Suppressor macrophage treated with lipopolysaccharide for 1 hour (primary cell): ENCODE results near the gene FAM9C.

Experiments used
- DNase-seq, 3 donors: peaks; one replicate each; pipeline ENCODE4 v3.0.0-alpha.2; 2020 to 2022

The FAM9C gene

GRCh38 chrX:13036896-13037295 lies 7.5 kb downstream of the FAM9C start:
- no peak for DNase-seq

DNA sequence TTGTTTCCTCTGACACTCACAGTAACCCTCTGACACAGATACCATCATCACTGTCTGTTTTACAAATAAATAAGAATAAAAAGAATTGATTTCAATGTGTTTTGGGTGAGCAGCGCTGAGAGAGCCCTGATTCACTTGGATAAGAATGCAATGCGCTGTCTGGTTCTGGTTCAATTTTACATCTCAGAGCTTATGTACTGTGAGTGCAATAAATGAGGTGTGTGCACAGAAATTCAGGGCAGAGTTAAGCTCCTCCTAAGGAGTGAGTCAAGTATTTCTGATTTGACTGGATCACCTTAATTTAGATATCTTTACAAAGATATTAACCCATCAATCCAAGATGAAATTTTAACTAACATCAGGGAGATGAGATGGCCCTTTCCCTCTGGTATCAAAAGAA lies 11.2 kb downstream of the FAM9C start:
- no peak for DNase-seq

- peak; percentile 36 to 67 (median 44) for DNase-seq
Measured at GRCh38 chrX:13029887-13030771, 14.3 kb downstream of the FAM9C start.

DNA sequence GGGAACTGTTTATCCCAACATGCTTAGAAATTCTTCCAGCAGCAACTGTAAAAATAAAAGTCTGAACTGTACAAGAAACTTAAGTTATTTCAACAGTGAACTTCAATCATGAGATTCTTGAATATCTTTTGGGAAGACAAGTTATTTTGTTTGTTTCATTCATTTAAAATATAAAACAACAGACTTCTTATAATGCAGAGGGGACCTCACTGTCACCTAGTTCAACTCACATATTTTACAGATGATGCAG lies 14.9 kb downstream of the FAM9C start:
- no peak for DNase-seq

DNA sequence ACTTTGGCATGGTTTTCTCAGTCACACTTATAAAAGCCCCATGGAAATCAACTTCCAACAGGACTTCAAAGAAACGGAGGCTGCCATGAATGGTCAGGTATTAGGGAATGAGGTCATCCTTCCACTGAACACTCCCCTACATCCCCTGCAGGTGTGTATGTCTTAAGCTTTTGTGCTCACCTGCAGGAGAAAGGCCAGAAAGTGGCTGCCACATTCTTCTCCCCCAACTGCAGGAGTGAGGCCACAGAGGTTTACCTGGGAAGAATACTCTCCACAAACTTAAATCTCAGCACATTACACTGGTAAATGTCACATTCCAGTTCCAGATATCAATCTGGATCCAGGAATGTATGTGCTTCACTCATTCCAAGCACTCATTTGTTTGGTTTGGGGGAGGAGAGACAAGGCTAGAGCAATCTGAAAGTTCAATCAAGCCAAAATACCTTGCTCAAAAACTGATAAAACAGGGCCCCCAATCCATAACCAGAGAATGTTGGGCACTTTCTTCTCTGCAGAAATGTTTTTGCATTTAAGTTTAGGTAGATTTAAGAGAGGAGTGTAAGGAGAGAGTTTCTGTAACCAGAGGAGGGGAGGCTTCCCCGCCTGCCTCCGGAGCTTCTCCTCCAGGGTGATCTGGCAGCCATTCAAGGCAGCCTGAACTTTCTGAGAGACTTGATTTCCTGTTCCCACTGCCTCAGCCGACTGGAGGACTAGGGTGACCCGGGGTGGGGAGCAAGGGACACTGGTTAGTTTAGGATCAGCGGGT lies 15.4 kb downstream of the FAM9C start:
- DNase-seq = no peak

- DNase-seq = no peak
Measured at GRCh38 chrX:13026877-13027652, 17.4 kb downstream of the FAM9C start.

- no peak for DNase-seq
Measured at GRCh38 chrX:13024986-13025385, 19.4 kb downstream of the FAM9C start.

- no peak for DNase-seq
Measured at GRCh38 chrX:13023979-13024378, 20.4 kb downstream of the FAM9C start.

- DNase-seq = no peak
Measured at GRCh38 chrX:13023567-13023966, 20.9 kb downstream of the FAM9C start.

- DNase-seq = peak in 2 of 3 donors; percentile 28 to 52
Measured at GRCh38 chrX:13022926-13023325, 21.5 kb downstream of the FAM9C start.

DNA sequence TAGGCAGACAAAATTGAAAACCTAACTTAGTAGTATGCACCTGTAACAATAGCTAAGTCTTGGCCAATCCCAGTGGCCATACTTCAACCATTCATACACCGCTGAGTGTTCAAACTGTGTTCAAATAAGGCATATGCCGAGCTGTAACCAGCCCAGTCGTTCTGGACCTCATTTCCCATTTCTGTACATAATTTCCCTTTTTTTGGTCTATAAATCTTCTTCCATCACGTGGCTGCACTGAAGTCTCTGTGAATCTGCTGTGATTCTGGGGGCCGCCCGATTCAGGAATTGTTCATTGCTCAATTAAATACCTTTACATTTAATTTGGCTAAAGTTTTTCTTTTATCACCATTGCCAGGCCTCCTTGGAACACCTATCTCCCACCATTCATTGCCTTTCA lies 27.7 kb downstream of the FAM9C start:
- peak in 1 of 3 donors; percentile 40 for DNase-seq

DNA sequence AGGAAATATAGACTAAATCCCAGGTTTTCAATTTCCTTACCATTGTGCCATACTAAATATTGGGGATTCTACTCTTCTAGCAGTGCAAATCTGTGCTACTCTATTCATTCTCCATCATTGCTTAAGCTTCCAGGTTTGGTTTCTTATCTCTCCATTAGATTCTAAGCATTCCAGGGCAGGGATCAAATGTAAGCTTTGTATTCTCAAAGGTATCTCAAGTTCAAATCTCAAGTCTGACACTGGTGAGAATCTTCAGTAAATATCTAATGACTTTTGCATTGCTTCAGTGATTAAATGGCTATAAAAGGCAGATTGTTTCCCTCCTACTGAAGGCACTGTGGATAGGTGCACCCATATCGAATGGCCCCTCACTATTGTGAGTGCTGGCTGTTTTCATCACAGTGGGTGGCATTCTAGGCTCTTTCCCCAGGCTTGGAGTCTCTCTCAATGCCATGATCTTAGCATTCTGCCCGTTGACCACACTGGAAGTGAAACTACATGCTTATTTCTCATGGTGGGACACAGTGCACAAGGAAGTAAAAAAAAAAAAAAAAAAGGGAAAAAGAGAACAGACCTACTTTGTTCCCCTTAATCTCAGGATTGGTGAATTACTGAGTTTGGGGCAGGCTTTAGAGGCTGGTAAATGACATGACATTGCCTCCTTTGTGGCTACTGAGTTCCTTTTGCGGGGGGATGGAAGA lies 28.7 kb downstream of the FAM9C start:
- peak; percentile 51 to 85 (median 68) for DNase-seq

GRCh38 chrX:13014111-13015096 lies 30.0 kb downstream of the FAM9C start:
- DNase-seq = peak in 1 of 3 donors; percentile 31

DNA sequence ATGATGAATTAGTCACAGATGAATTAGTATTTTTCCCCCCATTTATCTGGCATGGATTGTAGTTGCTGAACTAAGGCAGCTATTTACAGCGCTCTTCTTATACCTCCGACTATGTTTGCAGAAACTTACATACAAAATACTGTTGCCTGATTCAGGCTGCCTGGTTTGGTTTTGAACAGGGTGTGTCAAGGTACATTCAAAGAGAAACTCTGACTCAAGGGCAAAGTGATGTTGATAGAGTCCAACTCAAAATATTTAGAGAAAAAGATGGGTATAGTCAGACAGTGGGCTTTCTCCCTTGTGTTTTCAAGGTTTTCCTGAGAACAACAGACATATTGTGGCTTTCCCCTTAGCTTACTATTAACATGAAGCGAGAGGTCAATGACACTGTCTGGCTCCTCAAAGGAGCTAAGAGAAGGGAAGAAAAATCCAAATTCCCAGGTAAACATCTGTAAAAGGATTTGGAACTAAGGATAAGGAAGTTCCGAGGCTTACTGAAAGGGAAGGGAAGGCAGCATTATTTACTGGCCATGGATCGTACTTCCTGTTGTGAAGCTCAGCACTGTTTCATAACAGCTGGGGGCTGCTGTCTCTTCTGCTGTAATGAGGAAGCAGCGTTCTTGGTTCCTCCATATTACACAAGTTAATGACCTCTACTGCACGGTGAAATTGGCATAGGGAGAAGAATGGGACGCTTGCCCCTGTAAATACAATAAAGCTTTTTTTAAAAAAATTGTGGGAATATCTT lies 30.9 kb downstream of the FAM9C start:
- peak; percentile 74 to 88 (median 82) for DNase-seq

DNA sequence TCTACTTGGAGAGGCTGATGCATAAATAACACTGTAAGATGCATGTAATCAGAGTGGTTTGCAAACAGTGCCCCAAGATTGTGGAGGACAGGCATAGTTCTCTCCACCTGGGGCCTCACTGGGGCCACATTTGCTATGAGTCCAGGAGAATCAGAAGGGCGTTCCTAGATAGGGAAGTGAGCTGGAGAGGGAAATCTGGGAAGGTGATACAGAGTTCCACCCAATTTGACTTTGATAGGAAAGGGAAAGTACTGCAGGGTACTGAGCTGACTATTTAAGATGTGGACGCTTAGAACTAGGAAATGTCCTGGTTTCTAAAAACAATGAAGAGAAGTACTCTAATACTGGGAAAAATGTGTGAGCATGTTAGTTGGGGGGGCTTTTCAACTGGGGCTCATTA lies 33.9 kb downstream of the FAM9C start:
- DNase-seq = no peak

- no peak for DNase-seq
Measured at GRCh38 chrX:13009844-13010243, 34.6 kb downstream of the FAM9C start.

DNA sequence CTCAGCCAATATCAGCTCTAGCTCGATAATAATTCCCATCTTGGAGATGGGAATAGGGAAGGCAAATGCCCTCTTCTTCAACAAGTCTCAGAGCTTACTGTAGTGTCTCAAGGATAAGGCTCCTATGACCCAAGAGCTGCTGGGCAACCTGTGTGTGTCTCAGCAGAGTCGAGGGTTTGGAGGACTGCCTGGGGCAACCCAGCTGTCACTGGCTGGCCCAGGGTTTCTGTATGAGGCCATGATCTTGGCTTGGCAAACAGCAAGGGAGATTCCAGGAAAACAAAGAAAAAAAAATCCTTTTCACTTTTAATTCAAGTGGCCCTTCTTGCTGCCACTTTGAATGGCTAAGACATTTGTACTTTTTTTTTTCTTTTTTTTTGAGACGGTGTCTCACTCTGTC lies 35.1 kb downstream of the FAM9C start:
- peak in 2 of 3 donors; percentile 28 to 51 for DNase-seq

DNA sequence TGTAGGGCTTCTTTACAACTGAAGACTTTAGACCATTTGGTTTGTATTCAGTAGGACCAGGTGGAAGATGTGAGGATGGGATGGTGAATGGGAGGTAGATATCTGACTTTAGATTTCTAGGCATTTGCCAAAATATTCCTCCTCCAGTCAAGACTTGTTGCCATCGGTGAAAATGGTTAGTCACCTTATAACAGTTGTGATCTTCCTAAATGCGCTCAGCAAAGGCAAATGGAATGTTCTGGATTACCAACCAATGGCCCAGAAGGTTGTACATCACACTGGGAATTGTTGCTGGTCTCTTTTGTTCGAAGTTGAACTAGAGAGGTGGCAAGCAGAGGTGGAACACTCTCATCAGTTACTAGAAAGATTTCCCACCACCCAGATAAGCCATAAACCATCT lies 35.6 kb downstream of the FAM9C start:
- DNase-seq = no peak

GRCh38 chrX:13008189-13008533 lies 36.3 kb downstream of the FAM9C start:
- peak; percentile 41 to 47 (median 46) for DNase-seq

DNA sequence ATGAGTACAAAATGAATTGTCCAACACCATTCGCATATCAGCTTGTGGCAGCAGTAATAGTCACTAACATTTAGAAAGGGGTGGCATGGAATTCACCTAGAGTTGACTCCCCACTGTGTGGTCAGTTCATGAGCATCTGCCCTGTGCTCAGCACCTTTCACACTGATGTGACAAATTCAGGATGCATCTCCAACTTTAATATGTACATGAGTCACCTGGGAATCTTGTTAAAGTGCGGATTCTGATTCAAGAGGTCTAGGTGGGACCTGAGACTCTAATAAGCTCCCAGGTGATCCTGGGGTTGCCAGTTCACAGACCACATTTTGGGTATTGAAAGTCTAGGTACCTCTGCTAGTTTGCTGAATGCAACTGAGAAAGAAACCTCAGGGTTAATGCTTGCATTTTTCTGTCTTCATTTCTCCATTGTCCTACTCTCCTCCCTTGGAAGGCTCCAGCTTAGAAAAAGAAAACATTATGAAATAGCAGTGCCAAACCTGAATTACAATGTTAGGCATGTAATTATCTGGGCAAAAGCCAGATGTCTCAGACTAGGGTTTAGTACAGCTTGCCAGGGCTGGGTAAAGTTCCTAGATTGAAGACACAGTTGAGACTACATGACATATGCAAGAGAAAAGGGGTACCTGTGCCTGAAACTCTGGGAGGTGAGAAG lies 36.8 kb downstream of the FAM9C start:
- DNase-seq = no peak
